Heart left ventricle (tissue), 16 donors: Measurements from ENCODE around the gene SNAP25. TPM values are rescaled to one million over a fixed set of nuclear protein-coding genes. Genes with fewer than 3 reads are reported as not detected.

Source experiments
- ATAC-seq, 4 donors: fragments of 200-7000 bp; cut with Tn5 transposase; one replicate each; pipeline ENCODE4 v1.9.1; 2020 to 2022; ENCODE audit warnings: moderate library complexity in 4 of 4, mild to moderate bottlenecking in 3 of 4, moderate number of reproducible peaks in 1 of 4
- DNase-seq, 5 donors: peaks; one replicate each; pipeline ENCODE4 v3.0.0-alpha.2; 2020
- H3K27ac ChIP-seq, 12 donors: fragments of 200-600 bp; sonication (generic) in 4 of 12; one replicate each; pipeline versions ENCODE4 v1.5.0 to v1.8.0; 2016 to 2022; ENCODE audit warnings: mild to moderate bottlenecking in 2 of 12
- H3K27me3 ChIP-seq, 9 donors: fragments of 200-600 bp; sonication (generic) in 2 of 9; one replicate each; pipeline versions ENCODE4 v1.5.1 to v1.8.0; 2016 to 2022; ENCODE audit warnings: mild to moderate bottlenecking in 3 of 9
- H3K36me3 ChIP-seq, 9 donors: fragments of 200-600 bp; sonication (generic) in 2 of 9; one replicate each; pipeline versions ENCODE4 v1.5.0 to v1.8.0; 2018 to 2022; ENCODE audit warnings: mild to moderate bottlenecking in 2 of 9
- H3K4me1 ChIP-seq, 12 donors: fragments of 200-600 bp; sonication (generic) in 4 of 12; one replicate each; pipeline versions ENCODE4 v1.5.0 to v1.8.0; 2016 to 2022; ENCODE audit warnings: mild to moderate bottlenecking in 3 of 12
- H3K4me3 ChIP-seq, 12 donors: fragments of 200-600 bp; sonication (generic) in 4 of 12; one replicate each; pipeline versions ENCODE4 v1.5.0 to v1.8.0; 2017 to 2022; ENCODE audit warnings: mild to moderate bottlenecking in 9 of 12, moderate library complexity in 4 of 12
- H3K9me3 ChIP-seq, 12 donors: fragments of 200-600 bp; sonication (generic) in 4 of 12; one replicate each; pipeline versions ENCODE4 v1.5.0 to v1.8.0; 2016 to 2022; ENCODE audit warnings: mild to moderate bottlenecking in 1 of 12
- POLR2A ChIP-seq, 2 donors: fragments of 450-650 bp; IDR thresholded peaks; one replicate each; pipeline ENCODE4 v1.6.1; 2017; ENCODE audit warnings: antibody characterized with exemption in 2 of 2, mild to moderate bottlenecking in 2 of 2, moderate library complexity in 2 of 2
- WGBS, 4 donors: extraction: QIAGEN DNeasy Blood & Tissue Kit in 2 of 4; methylation state at CpG; one replicate each; pipeline versions ENCODE4 v1.1.5 to v1.1.7; 2013 to 2018; 5-methylcytosine and 5-hydroxymethylcytosine counted together
- intact Hi-C, 10 donors: fragments of 100-400 bp; cut with DNase I; formaldehyde crosslinking; loops; one replicate each; pipeline versions ENCODE4 v1.11.1 to v1.14.2; 2022
- polyA plus RNA-seq, 2 donors: library from polyadenylated mRNA; stranded (reverse); fragments of 200-250 nt; gene quantifications; one replicate each; pipeline ENCODE4 v1.2.3, GENCODE V29; 2013
- total RNA-seq, 9 donors: library from RNA; depleted of rRNA in 2 of 9; stranded (reverse); fragments of >200 nt in 2 of 9; fragmentation: NEBNext Ultra II Directional in 3 of 9; extraction: Animal tissue kit (Norgen Biotek cat#: 25700) in 3 of 9; gene quantifications; one replicate each; pipeline versions ENCODE4 v1.1.0 to v1.2.4, GENCODE V29; 2016 to 2023
- TF ChIP-seq, protein P1 (sequence below), 12 donors: fragments of 200-600 bp; sonication (generic) in 4 of 12; IDR thresholded peaks; one replicate each; pipeline versions ENCODE4 v1.5.0 to v1.8.0; 2018 to 2022; ENCODE audit warnings: antibody characterized with exemption in 12 of 12, mild to moderate bottlenecking in 5 of 12
- donor health status: ischemic (EF 13 %, LVEDD 7.1; RV severe dilation, severe dysfunction).
- donor health status: healthy with polysubstance abuse.
- donor health status: DM: no; HTN: yes; CAD: no.
- donor health status: DM: no; HTN: no; CAD: no.
- donor health status: ischemic (EF 25% LVEDD 6.9; RV normal size, moderate dysfunction).
- donor health status: ischemic (EF 25% LVEDD 5.7; RV mildly dilated, moderate dysfunction).
- donor health status: healthy.
- donor health status: DM: yes; HTN: yes; CAD: no.
- donor health status: ischemic (EF 35%, LVEDD 5.7; RV mildly dilated, moderate dysfunction).
- donor health status: nonischemic (EF 11% LVEDD 7.7; RV severe dilation, severe dysfunction).
- donor health status: DM: yes; HTN: yes; CAD: no.
- donor health status: PGD.
- donor health status: ischemic (EF 29% LVEDD 5.4; RV normal size, mild dysfunction).
- donor health status: nonischemic (EF 23%, LVEDD 6.1; RV moderate dilation, normal function).

Gene SNAP25
- total and polyA plus RNA-seq, 11 donors, result 0.10 to 0.91 (median 0.40) TPM; not detected in 5

- Histone ChIP-seq H3K27me3 (peaks cover 5 to 49% (median 18%) of the 10 kb centered on the region in 9 donors), H3K4me1 (peaks cover 0 to 13% (median 0%) of the 10 kb centered on the region in 12 donors)
These were observed 5.1 kb upstream of the SNAP25 start for GRCh38 chr20:10213526-10213925.

DNA sequence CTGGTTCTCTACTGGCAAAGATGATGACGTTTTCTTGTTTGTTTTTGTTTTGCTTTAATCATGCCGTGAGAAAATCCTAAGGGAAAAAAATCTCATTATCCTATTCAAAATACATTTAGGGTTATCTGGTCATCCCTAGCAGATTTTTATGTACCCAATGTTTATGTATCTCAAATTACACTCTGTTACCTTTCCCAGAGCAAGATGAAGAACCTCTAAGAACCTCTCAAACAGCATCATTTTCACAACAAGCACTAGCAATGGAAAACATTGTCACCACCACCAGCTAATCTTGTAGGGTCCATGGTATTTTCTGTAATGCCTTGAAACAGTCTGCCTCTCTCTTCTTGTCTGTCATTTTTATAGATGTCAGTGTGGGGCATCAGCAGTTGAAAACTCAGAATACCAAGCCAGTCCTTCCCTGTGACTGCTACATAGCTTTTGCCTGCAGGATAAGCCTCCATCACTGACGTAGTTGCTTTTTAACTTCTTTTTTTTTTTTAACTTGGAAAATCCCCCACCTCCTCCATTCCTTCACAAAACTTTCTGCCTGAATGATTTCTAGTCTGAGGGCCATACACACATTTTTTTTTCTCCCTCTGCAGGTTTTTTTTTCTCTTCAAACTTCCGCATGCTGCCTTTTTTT lies 2.4 kb upstream of the SNAP25 start:
- ATAC-seq (no peak), DNase-seq (no peak)
- Histone ChIP-seq H3K36me3 (no peaks in the 10 kb centered on the region), H3K9me3 (no peaks in the 10 kb centered on the region), H3K4me1 (peaks cover 0 to 23% (median 0%) of the 10 kb centered on the region in 12 donors), H3K27me3 (peaks cover 5 to 57% (median 27%) of the 10 kb centered on the region in 9 donors), H3K4me3 (no peak overlapping the region), H3K27ac (no peak overlapping the region)
- intact Hi-C loops, result no loop called here
- WGBS, 4 donors, result 42 to 53% (median 46%) methylated on average over 4 of the region's 4 CpGs
- no peak for TF ChIP-seq POLR2A (IDR thresholded peaks at IDR 0.05)

More at GRCh38 chr20:10213526-10213925, 5.1 kb upstream of the SNAP25 start:
- no peaks in the 10 kb centered on the region for H3K9me3 ChIP-seq
- no peak overlapping the region for H3K27ac ChIP-seq
- 69 to 80% (median 74%) methylated on average over 2 of the region's 2 CpGs for WGBS, 4 donors
- DNase-seq (no peak), ATAC-seq (no peak)
- H3K36me3 ChIP-seq, result no peaks in the 10 kb centered on the region
- intact Hi-C loops, result no loop called here
- no peak overlapping the region for H3K4me3 ChIP-seq
- TF ChIP-seq, protein P1, sequence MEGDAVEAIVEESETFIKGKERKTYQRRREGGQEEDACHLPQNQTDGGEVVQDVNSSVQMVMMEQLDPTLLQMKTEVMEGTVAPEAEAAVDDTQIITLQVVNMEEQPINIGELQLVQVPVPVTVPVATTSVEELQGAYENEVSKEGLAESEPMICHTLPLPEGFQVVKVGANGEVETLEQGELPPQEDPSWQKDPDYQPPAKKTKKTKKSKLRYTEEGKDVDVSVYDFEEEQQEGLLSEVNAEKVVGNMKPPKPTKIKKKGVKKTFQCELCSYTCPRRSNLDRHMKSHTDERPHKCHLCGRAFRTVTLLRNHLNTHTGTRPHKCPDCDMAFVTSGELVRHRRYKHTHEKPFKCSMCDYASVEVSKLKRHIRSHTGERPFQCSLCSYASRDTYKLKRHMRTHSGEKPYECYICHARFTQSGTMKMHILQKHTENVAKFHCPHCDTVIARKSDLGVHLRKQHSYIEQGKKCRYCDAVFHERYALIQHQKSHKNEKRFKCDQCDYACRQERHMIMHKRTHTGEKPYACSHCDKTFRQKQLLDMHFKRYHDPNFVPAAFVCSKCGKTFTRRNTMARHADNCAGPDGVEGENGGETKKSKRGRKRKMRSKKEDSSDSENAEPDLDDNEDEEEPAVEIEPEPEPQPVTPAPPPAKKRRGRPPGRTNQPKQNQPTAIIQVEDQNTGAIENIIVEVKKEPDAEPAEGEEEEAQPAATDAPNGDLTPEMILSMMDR (IDR thresholded peaks at IDR 0.05), result no peak
- no peak for TF ChIP-seq POLR2A (IDR thresholded peaks at IDR 0.05)

DNA sequence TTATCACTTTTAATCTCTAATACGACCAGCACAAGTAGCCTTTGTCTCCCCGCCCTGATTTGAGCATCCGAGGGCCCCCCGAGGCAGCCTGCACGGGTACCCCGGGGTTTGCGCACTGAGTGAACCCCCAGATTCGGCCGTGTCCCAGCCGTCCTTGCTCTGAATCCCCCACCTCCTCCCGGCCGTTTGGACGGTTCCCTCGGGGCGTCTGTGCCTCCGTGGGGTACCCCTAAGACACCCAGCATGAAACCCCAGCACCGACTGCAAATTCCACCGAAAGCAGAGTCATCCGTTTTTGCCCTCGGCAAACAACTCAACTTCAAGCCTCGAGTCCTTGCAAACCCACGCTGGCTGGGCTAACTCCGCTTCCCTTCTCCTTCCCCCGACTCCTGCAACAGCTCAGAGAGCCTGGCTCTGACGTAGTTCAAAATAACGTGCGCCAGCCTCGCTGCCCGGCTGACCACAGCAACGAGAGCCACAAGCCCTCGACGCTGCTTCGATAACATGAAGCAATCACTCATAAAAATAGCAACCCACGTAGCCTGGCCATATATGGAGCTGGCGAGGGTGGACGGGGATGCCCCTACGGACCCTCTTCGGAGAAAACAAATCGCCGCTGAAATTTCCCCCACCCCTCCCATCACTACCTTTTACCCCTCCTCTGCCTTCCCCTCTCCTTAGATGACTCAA lies 764 bp upstream of the SNAP25 start:
- Histone ChIP-seq H3K4me3 (peak overlapping the region in 2 of 12 donors; percentile 24 to 30), H3K27me3 (peaks cover 5 to 67% (median 30%) of the 10 kb centered on the region in 9 donors), H3K4me1 (peaks cover 0 to 23% (median 0%) of the 10 kb centered on the region in 12 donors), H3K36me3 (no peaks in the 10 kb centered on the region), H3K27ac (peak overlapping the region in 1 of 12 donors; percentile 16), H3K9me3 (no peaks in the 10 kb centered on the region)
- ATAC-seq (peak in 3 of 4 donors; percentile 20 to 64 (median 39)), DNase-seq (no peak)
- no peak for TF ChIP-seq POLR2A (IDR thresholded peaks at IDR 0.05)
- TF ChIP-seq, protein P1 (IDR thresholded peaks at IDR 0.05), result no peak
- 0 to 2% (median 1%) methylated on average over 13 to 40 of the region's 40 CpGs for WGBS, 4 donors
- intact Hi-C loops, result no loop called here

DNA sequence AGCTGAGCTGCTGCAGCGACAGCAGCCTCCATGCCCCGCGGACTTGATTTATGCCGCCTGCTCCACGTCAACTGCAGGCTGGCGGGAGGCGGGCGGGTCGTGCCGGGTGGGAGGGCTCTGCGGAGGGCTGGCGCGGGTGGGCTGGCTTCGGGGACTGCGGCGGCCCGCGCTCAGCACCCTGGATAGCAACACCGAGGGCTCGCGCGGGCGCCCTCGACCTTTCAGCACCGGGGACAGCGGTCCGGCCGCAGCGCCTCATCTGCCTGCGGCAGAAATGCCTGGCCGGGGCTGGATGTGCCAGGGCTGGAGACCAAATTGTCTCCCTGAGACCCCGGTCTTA lies 792 bp downstream of the SNAP25 start:
- Histone ChIP-seq H3K9me3 (no peaks in the 10 kb centered on the region), H3K27ac (no peak overlapping the region), H3K27me3 (peaks cover 5 to 64% (median 30%) of the 10 kb centered on the region in 9 donors), H3K4me1 (peaks cover 0 to 23% (median 0%) of the 10 kb centered on the region in 12 donors), H3K36me3 (no peaks in the 10 kb centered on the region), H3K4me3 (peak overlapping the region in 4 of 12 donors; percentile 25 to 48 (median 28))
- DNase-seq, result peak; percentile 59 to 84 (median 73)
- TF ChIP-seq POLR2A (IDR thresholded peaks at IDR 0.05), result no peak
- TF ChIP-seq, protein P1 (IDR thresholded peaks at IDR 0.05), result no peak
- intact Hi-C loops, result no loop called here
- peak in 3 of 4 donors; percentile 84 to 93 (median 93) for ATAC-seq
- WGBS, 4 donors, result 0 to 3% (median 2%) methylated on average over 12 to 32 of the region's 32 CpGs
